T-cell (primary cell): Measurements from ENCODE around the gene C1QL4. TPM values are rescaled to one million over a fixed set of nuclear protein-coding genes. Genes with fewer than 3 reads are reported as not detected.

Source experiments
- ATAC-seq, 4 experiments: fragments of 200-7000 bp in 3 of 4; fragments of 150-1000 bp in 1 of 4; cut with Tn5 transposase; replicated peaks in 1 of 4; 1 replicate in 3 of 4; 2 replicates in 1 of 4; pipeline ENCODE4 v1.10.0; 2021; ENCODE audit warnings: moderate library complexity in 3 of 4, mild to moderate bottlenecking in 2 of 4, moderate number of reproducible peaks in 1 of 4
- CTCF ChIA-PET, 2 donors: fragments of 300-600 bp; sonication (Branson Sonifier 250); formaldehyde crosslinking; loops; one replicate each; lab custom pipeline; 2022; ENCODE audit warnings: antibody characterized with exemption in 2 of 2; lab: Charles Lee
- POLR2A ChIA-PET, 2 donors: fragments of 300-600 bp; sonication (Branson Sonifier 250); formaldehyde crosslinking; loops; one replicate each; lab custom pipeline; 2022; ENCODE audit warnings: antibody characterized with exemption in 2 of 2; lab: Charles Lee
- DNase-seq, 35 experiments: peaks; one replicate each; pipeline versions ENCODE4 v3.0.0 to v3.0.0-alpha.2; 2013 to 2023
- H3K27ac ChIP-seq: one replicate; pipeline ENCODE4 v1.5.1; 2013; ENCODE audit warnings: low read length
- H3K27me3 ChIP-seq, 2 experiments: replicated peaks in 1 of 2; 1 replicate in 1 of 2; 2 replicates in 1 of 2; pipeline versions ENCODE4 v1.6.1 to v1.7.0; 2013; ENCODE audit warnings: low read length in 1 of 2, mixed read lengths in 1 of 2; ENCODE audit not compliant: control insufficient read depth in 2 of 2, insufficient read depth in 2 of 2; ENCODE audit errors: extremely low read depth in 1 of 2
- H3K36me3 ChIP-seq, 2 donors: 1 replicate in 1 of 2; 2 replicates in 1 of 2; pipeline versions ENCODE4 v1.6.1 to v1.7.0; 2013; ENCODE audit warnings: low read length in 1 of 2; ENCODE audit not compliant: control insufficient read depth in 2 of 2, insufficient read depth in 1 of 2; ENCODE audit errors: extremely low read depth in 1 of 2
- H3K4me1 ChIP-seq, 2 experiments: 1 replicate in 1 of 2; 2 replicates in 1 of 2; pipeline versions ENCODE4 v1.6.1 to v1.7.0; 2013; ENCODE audit warnings: low read length in 2 of 2, mixed read lengths in 1 of 2; ENCODE audit not compliant: insufficient read depth in 2 of 2, control insufficient read depth in 1 of 2; ENCODE audit errors: extremely low read depth in 1 of 2
- H3K4me3 ChIP-seq, 2 donors: 1 replicate in 1 of 2; 2 replicates in 1 of 2; pipeline versions ENCODE4 v1.5.1 to v1.7.0; 2013; ENCODE audit warnings: mild to moderate bottlenecking in 2 of 2, low read length in 1 of 2, moderate library complexity in 1 of 2; ENCODE audit not compliant: control insufficient read depth in 1 of 2; ENCODE audit errors: extremely low read depth in 1 of 2
- H3K9me3 ChIP-seq: 2 replicates; pipeline ENCODE4 v1.7.0; 2013
- H3K27ac Mint-ChIP-seq, 2 donors: one replicate each; pipeline ENCODE4 v1.8.0; 2020 to 2021; ENCODE audit warnings: mild to moderate bottlenecking in 2 of 2, mixed read lengths in 2 of 2
- H3K27me3 Mint-ChIP-seq, 2 donors: one replicate each; pipeline ENCODE4 v1.8.0; 2021 to 2022; ENCODE audit warnings: mixed read lengths in 2 of 2
- H3K36me3 Mint-ChIP-seq: one replicate; pipeline ENCODE4 v1.8.0; 2021; ENCODE audit warnings: mixed read lengths
- H3K4me1 Mint-ChIP-seq, 3 donors: one replicate each; pipeline ENCODE4 v1.8.0; 2020 to 2022; ENCODE audit warnings: mixed read lengths in 3 of 3, mild to moderate bottlenecking in 1 of 3
- H3K4me3 Mint-ChIP-seq, 3 donors: one replicate each; pipeline ENCODE4 v1.8.0; 2020 to 2022; ENCODE audit warnings: mild to moderate bottlenecking in 3 of 3, mixed read lengths in 3 of 3, moderate library complexity in 3 of 3
- H3K9me3 Mint-ChIP-seq, 3 donors: one replicate each; pipeline ENCODE4 v1.8.0; 2020 to 2022; ENCODE audit warnings: mixed read lengths in 3 of 3
- WGBS: methylation state at CpG from one replicate; pipeline ENCODE4 v1.1.5; 2013; ENCODE audit warnings: missing lambda C conversion rate; ENCODE audit not compliant: insufficient coverage; 5-methylcytosine and 5-hydroxymethylcytosine counted together
- total RNA-seq, 35 experiments: library from RNA in 6 of 35; stranded (reverse) in 6 of 35; fragments of 120-200 nt in 1 of 35; gene quantifications; one replicate each; pipeline versions ENCODE4 v1.2.1 to v1.2.4 and lab custom pipeline; 2013 to 2026

The C1QL4 gene
- total RNA-seq, 5 donors from 2014 or later (not counting 1 experiment from before 2014, with no cell fraction given) = not detected

- no peaks in the 10 kb centered on the region for H3K9me3 ChIP-seq
- ChIA-PET CTCF (interaction anchor here in 1 of 2 donors (1.0 to 1.4 kb wide), 2 partner anchors 12 to 16 kb away, joined by 3 to 4 read pairs; partner anchors contain the start of gene TROAP), POLR2A (no interaction called here)
- Mint-ChIP-seq H3K9me3 (no peaks in the 10 kb centered on the region), H3K4me3 (no peak overlapping the region), H3K4me1 (peaks cover 29 to 46% (median 34%) of the 10 kb centered on the region in 3 donors), H3K27me3 (peaks cover 52 to 68% of the 10 kb centered on the region in 2 donors), H3K36me3 (no peaks in the 10 kb centered on the region), H3K27ac (no peak overlapping the region)
- no peaks in the 10 kb centered on the region for H3K36me3 ChIP-seq
- 83% methylated on average over 2 of the region's 6 CpGs for WGBS
- no peak overlapping the region for H3K27ac ChIP-seq
- no peak overlapping the region for H3K4me3 ChIP-seq
- H3K27me3 ChIP-seq = peaks cover 18 to 90% of the 10 kb centered on the region in 2 experiments
- DNase-seq (no peak), ATAC-seq (no peak)
- H3K4me1 ChIP-seq = peaks cover 14 to 46% of the 10 kb centered on the region in 2 experiments
Measured at GRCh38 chr12:49338830-49339463, 2.0 kb upstream of the C1QL4 start.

- Mint-ChIP-seq H3K27ac (no peak overlapping the region), H3K9me3 (no peaks in the 10 kb centered on the region), H3K4me1 (peaks cover 18 to 34% (median 22%) of the 10 kb centered on the region in 3 donors), H3K36me3 (no peaks in the 10 kb centered on the region), H3K27me3 (peaks cover 66 to 77% of the 10 kb centered on the region in 2 donors), H3K4me3 (peak overlapping the region in 1 of 3 donors; percentile 45)
- Histone ChIP-seq H3K9me3 (no peaks in the 10 kb centered on the region), H3K4me3 (no peak overlapping the region), H3K36me3 (no peaks in the 10 kb centered on the region), H3K27me3 (peaks cover 16 to 91% of the 10 kb centered on the region in 2 experiments), H3K4me1 (peaks cover 2 to 29% of the 10 kb centered on the region in 2 experiments), H3K27ac (no peak overlapping the region)
- CTCF ChIA-PET = interaction anchor here (0.5 to 1.9 kb wide), 4 partner anchors 25 to 415 kb away, joined by 3 to 7 read pairs (median 5); no protein-coding TSS in a partner anchor
- POLR2A ChIA-PET = no interaction called here
- DNase-seq = no peak
- no peak for ATAC-seq
- WGBS = 22% methylated on average over 72 of the region's 72 CpGs
Measured at GRCh38 chr12:49335955-49336644, 888 bp downstream of the C1QL4 start.

- CTCF ChIA-PET = interaction anchor here (0.5 to 1.4 kb wide), 2 partner anchors 23 to 26 kb away, joined by 4 to 5 read pairs; no protein-coding TSS in a partner anchor
- 59% methylated on average over 14 of the region's 16 CpGs for WGBS
- H3K4me1 Mint-ChIP-seq = peaks cover 16 to 30% (median 18%) of the 10 kb centered on the region in 3 donors
- peak overlapping the region in 1 of 3 donors; percentile 45 for H3K4me3 Mint-ChIP-seq
- ATAC-seq (no peak), DNase-seq (no peak)
- no peaks in the 10 kb centered on the region for H3K9me3 ChIP-seq
- H3K27me3 ChIP-seq = peaks cover 16 to 96% of the 10 kb centered on the region in 2 experiments
- no peak overlapping the region for H3K4me3 ChIP-seq
- H3K27me3 Mint-ChIP-seq = peaks cover 61 to 73% of the 10 kb centered on the region in 2 donors
- no peak overlapping the region for H3K27ac Mint-ChIP-seq
- H3K27ac ChIP-seq = no peak overlapping the region
- no peaks in the 10 kb centered on the region for H3K36me3 Mint-ChIP-seq
- H3K9me3 Mint-ChIP-seq = no peaks in the 10 kb centered on the region
- POLR2A ChIA-PET = no interaction called here
- no peaks in the 10 kb centered on the region for H3K36me3 ChIP-seq
- peaks cover 2 to 29% of the 10 kb centered on the region in 2 experiments for H3K4me1 ChIP-seq
Measured at GRCh38 chr12:49335118-49335954, 1.7 kb downstream of the C1QL4 start.

- DNase-seq (no peak), ATAC-seq (no peak)
- WGBS = 49% methylated on average over 8 of the region's 12 CpGs
- H3K9me3 Mint-ChIP-seq = no peaks in the 10 kb centered on the region
- peaks cover 16 to 93% of the 10 kb centered on the region in 2 experiments for H3K27me3 ChIP-seq
- peaks cover 61 to 69% of the 10 kb centered on the region in 2 donors for H3K27me3 Mint-ChIP-seq
- ChIA-PET POLR2A (no interaction called here), CTCF (interaction anchor here in 1 of 2 donors (1.4 kb wide), 1 partner anchor 24 kb away, joined by 5 read pairs; no protein-coding TSS in a partner anchor)
- peaks cover 16 to 30% (median 18%) of the 10 kb centered on the region in 3 donors for H3K4me1 Mint-ChIP-seq
- H3K4me3 ChIP-seq = no peak overlapping the region
- no peaks in the 10 kb centered on the region for H3K36me3 ChIP-seq
- H3K4me3 Mint-ChIP-seq = no peak overlapping the region
- H3K4me1 ChIP-seq = peaks cover 2 to 29% of the 10 kb centered on the region in 2 experiments
- H3K9me3 ChIP-seq = no peaks in the 10 kb centered on the region
- H3K27ac Mint-ChIP-seq = no peak overlapping the region
- H3K36me3 Mint-ChIP-seq = no peaks in the 10 kb centered on the region
- H3K27ac ChIP-seq = no peak overlapping the region
Measured at GRCh38 chr12:49334681-49335080, 2.3 kb downstream of the C1QL4 start.

- H3K36me3 Mint-ChIP-seq = no peaks in the 10 kb centered on the region
- H3K4me3 Mint-ChIP-seq = no peak overlapping the region
- H3K27ac ChIP-seq = no peak overlapping the region
- ChIA-PET POLR2A (no interaction called here), CTCF (interaction anchor here in 1 of 2 donors (1.4 kb wide), 1 partner anchor 24 kb away, joined by 5 read pairs; no protein-coding TSS in a partner anchor)
- H3K4me1 Mint-ChIP-seq = peaks cover 16 to 30% (median 18%) of the 10 kb centered on the region in 3 donors
- no peak overlapping the region for H3K27ac Mint-ChIP-seq
- peaks cover 16 to 89% of the 10 kb centered on the region in 2 experiments for H3K27me3 ChIP-seq
- peaks cover 2 to 29% of the 10 kb centered on the region in 2 experiments for H3K4me1 ChIP-seq
- H3K4me3 ChIP-seq = no peak overlapping the region
- no peaks in the 10 kb centered on the region for H3K36me3 ChIP-seq
- peaks cover 58 to 69% of the 10 kb centered on the region in 2 donors for H3K27me3 Mint-ChIP-seq
- H3K9me3 Mint-ChIP-seq = no peaks in the 10 kb centered on the region
- ATAC-seq (no peak), DNase-seq (no peak)
- H3K9me3 ChIP-seq = no peaks in the 10 kb centered on the region
- WGBS = 24% methylated on average over 11 of the region's 19 CpGs
Measured at GRCh38 chr12:49334226-49334625, 2.8 kb downstream of the C1QL4 start.
